Epithelial cell of proximal tubule (primary cell): ENCODE results near the gene CRYGN. TPM values are rescaled to one million over a fixed set of nuclear protein-coding genes. Genes with fewer than 3 reads are reported as not detected.

Experiments
- DNase-seq: peaks from one replicate; pipeline ENCODE4 v3.0.0-alpha.2; 2011; ENCODE audit warnings: low read depth
- H3K4me3 ChIP-seq: 2 replicates; pipeline ENCODE4 v1.5.1; 2011; ENCODE audit warnings: low read depth, mild to moderate bottlenecking, low read length
- total RNA-seq: library from RNA; depleted of rRNA; stranded (reverse); fragments of >200 nt; gene quantifications from 2 replicates; pipeline ENCODE4 v1.2.3, GENCODE V29; 2015
- TF ChIP-seq, protein P1 (sequence below): conservative IDR thresholded peaks from 2 replicates; pipeline ENCODE4 v1.5.1; 2012; ENCODE audit warnings: low read depth, mild to moderate bottlenecking, low read length

Gene CRYGN
- total RNA-seq, 1 donor from 2014 or later = not detected

DNA sequence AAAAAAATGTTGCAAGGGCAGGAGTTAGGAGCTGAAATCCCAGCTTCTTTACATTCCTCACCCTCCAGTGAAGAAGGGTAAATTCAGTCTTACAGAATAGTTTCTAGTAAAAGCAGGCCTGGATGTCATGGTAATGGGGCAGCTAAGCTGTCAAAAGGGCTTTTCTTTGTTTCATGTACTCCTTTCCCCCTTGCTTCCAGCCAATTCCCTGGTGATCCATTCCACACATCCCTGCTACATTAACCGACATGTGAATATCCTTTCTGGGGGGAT, 43.7 kb upstream of the CRYGN start:
- no peak for DNase-seq
- no peak overlapping the region for H3K4me3 ChIP-seq
- TF ChIP-seq, protein P1, sequence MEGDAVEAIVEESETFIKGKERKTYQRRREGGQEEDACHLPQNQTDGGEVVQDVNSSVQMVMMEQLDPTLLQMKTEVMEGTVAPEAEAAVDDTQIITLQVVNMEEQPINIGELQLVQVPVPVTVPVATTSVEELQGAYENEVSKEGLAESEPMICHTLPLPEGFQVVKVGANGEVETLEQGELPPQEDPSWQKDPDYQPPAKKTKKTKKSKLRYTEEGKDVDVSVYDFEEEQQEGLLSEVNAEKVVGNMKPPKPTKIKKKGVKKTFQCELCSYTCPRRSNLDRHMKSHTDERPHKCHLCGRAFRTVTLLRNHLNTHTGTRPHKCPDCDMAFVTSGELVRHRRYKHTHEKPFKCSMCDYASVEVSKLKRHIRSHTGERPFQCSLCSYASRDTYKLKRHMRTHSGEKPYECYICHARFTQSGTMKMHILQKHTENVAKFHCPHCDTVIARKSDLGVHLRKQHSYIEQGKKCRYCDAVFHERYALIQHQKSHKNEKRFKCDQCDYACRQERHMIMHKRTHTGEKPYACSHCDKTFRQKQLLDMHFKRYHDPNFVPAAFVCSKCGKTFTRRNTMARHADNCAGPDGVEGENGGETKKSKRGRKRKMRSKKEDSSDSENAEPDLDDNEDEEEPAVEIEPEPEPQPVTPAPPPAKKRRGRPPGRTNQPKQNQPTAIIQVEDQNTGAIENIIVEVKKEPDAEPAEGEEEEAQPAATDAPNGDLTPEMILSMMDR = no peak

DNA sequence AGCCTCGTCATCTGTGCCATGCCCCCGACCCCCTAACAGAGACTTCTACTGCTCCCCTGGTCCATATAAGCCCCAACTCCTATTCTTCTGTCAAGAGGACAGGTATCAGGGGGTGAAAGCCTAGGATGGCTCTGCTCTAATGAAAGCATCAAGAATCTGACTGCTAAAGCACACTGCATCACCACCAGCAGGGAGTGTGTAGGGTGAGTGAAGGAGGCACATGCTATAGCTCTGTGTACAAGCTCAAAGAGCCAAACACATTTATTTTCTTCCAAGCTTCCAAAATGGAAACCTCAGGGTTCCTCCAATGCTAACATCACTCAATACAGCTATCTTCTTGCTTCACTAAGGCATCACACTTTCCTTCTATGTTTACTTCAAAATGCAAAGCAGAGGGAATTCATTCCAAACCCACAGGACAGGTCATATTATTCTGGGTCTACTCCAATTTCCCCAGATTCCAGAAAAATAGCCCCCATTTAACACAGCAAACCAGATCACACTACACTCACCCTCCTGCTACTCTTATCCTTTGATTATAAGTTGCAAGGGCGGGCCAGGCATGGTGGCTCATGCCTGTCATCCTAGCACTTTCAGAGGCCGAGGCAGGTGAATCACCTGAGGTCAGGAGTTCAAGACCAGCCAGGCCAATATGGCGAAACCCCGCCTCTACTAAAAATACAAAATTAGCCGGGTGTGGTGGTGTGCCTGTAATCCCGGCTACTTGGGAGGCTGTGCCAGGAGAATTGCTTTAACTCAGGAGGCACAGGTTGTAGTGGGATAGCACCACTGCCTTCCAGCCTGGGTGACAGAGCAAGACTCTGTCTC, 43.2 kb upstream of the CRYGN start:
- DNase-seq = no peak
- no peak overlapping the region for H3K4me3 ChIP-seq
- TF ChIP-seq, protein P1 = no peak

DNA sequence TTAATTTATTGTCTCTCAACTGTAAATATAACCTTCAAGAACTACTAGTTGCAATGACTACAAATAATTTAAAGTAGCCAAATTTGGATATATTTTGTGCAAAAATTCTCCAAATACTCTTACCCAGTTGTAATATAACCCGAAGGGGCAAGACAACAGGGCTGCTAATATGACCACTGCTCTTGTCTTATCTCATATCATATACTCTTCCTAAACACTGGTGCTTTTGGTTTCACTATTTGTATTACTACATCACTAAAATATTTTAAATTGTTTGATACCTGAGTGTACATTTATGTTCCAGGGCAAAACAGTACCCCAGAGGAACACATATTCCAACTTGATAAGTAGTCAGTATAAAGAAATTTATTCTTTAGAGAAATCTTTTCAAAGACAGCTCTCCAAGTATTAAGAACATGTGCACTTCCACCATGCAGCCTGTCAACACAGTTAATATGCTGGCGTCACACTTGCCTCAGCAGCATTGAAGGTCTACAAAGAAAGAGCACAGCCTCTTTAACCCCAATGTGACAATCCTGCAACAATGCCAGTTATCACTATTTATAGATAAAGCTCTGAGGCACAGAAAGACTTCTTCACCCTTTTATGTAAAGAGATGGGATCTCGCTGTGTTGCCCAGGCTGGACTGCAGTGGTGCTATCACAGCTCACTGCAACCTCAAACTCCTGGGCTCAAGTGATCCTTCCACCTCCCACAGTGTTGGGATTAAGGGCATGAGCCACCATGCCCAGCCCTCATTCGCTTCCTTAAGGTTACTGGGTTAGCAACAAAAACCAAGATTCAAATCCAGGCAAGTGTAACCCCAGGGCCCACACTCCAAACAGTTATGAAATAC, 41.9 kb upstream of the CRYGN start:
- no peak overlapping the region for H3K4me3 ChIP-seq
- no peak for DNase-seq
- TF ChIP-seq, protein P1 = no peak

DNA sequence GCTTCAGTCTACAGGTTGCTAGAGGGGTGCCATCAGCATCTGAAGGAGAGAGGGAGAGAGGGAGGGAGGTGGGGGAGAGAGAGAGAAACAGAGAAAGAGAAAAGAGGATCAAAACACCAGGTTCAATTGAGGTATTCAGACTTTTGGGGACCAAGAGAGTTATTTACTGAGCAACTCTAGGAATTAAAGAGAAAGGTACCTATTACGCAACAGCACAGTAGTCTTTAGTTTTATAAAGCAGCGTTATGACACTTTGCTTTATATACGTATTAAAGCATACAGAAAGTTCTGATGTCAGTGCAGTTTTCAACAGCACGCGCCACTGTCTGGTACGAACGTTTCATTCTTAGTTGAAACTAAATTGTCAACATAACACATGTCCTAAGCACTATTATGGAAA, 37.9 kb upstream of the CRYGN start:
- TF ChIP-seq, protein P1 = no peak
- H3K4me3 ChIP-seq = no peak overlapping the region
- no peak for DNase-seq

DNA sequence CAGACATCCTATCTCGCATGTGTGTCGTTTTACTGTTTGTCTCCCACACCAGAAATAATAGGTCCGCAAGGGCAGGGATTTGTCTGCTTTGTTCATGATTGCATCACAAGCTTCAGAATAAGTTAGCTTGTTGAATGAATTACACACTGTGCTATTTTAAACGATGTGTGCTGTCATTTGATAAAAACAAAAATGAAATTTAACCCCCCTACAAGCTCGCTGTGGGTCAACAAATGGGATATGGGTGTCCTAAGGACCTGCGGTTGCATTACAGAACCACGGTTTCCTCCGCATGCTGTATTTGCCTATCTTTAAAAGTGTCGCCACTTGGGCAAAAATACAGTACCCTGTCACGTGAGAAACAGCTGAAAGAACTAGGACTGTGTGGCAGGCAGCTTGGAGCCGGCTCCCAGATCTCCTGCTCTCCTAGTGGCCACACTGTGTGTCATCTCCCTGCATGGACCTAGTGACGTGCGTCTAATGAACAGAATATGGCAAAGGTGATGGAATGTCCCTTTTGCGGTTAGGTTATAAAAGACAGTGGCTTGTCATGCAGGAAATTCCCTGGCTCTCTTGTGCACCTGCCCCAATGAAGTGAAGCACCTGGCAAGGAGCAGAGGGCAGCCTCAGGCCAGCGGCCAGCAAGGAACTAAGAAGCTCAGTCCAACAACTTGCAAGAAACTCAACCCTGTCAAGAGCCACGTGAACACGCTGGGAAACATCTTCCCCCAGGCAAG, 32.9 kb upstream of the CRYGN start:
- TF ChIP-seq, protein P1 = no peak
- DNase-seq = no peak
- no peak overlapping the region for H3K4me3 ChIP-seq

DNA sequence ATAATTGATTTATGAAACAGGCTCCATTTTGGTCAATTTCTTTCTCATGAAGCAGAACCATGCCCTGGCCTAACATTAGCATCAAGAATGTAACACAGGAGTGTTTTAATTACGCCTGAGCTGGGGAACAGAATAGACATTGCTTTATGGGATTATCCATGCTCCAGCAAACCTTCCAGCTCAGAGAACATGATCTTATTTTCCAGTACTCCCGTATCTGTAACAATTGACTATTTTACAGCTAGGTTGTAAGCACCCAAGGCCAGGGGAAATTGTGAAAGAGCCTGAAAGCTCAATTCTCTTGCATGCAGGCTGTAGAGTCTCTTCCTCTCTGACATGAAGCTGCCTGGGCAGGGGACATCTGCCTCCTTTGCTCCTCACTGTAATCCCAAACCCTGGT, 30.8 kb upstream of the CRYGN start:
- H3K4me3 ChIP-seq = no peak overlapping the region
- DNase-seq = no peak
- TF ChIP-seq, protein P1 = no peak
